Duodenal mucosa (tissue), 2 donors: Measurements from ENCODE around the gene CITED1.

Experiments used
- H3K27ac ChIP-seq: one replicate; pipeline ENCODE4 v1.7.0; 2013; ENCODE audit warnings: low read depth, low read length
- H3K27me3 ChIP-seq, 2 donors: one replicate each; pipeline ENCODE4 v1.7.0; 2013; ENCODE audit warnings: low read length in 2 of 2, control low read depth in 1 of 2; ENCODE audit not compliant: insufficient read depth in 2 of 2, control insufficient read depth in 1 of 2
- H3K36me3 ChIP-seq, 2 donors: one replicate each; pipeline ENCODE4 v1.7.0; 2013; ENCODE audit warnings: low read length in 2 of 2, control low read depth in 1 of 2; ENCODE audit not compliant: insufficient read depth in 2 of 2, control insufficient read depth in 1 of 2
- H3K4me1 ChIP-seq, 2 donors: one replicate each; pipeline ENCODE4 v1.7.0; 2013; ENCODE audit warnings: low read length in 2 of 2, control low read depth in 1 of 2; ENCODE audit not compliant: insufficient read depth in 2 of 2, control insufficient read depth in 1 of 2
- H3K4me3 ChIP-seq, 2 donors: one replicate each; pipeline ENCODE4 v1.7.0; 2013; ENCODE audit warnings: low read length in 2 of 2, low read depth in 1 of 2
- H3K9ac ChIP-seq, 2 donors: one replicate each; pipeline ENCODE4 v1.7.0; 2013; ENCODE audit warnings: low read length in 2 of 2, low read depth in 1 of 2
- H3K9me3 ChIP-seq, 2 donors: one replicate each; pipeline ENCODE4 v1.7.0; 2013; ENCODE audit warnings: low read length in 2 of 2, control low read depth in 1 of 2; ENCODE audit not compliant: control insufficient read depth in 1 of 2

Gene CITED1

GRCh38 chrX:72308566-72309296 lies 3.0 kb upstream of the CITED1 start:
- Histone ChIP-seq H3K36me3 (no peaks in the 10 kb centered on the region), H3K9ac (no peak overlapping the region), H3K4me1 (peaks cover 13 to 25% of the 10 kb centered on the region in 2 donors), H3K9me3 (no peaks in the 10 kb centered on the region), H3K27me3 (peaks cover 10 to 24% of the 10 kb centered on the region in 2 donors), H3K27ac (no peak overlapping the region), H3K4me3 (peak overlapping the region; percentile 65 to 66)

GRCh38 chrX:72308209-72308565 lies 2.5 kb upstream of the CITED1 start:
- Histone ChIP-seq H3K9ac (no peak overlapping the region), H3K27ac (no peak overlapping the region), H3K4me1 (peaks cover 13 to 25% of the 10 kb centered on the region in 2 donors), H3K9me3 (no peaks in the 10 kb centered on the region), H3K36me3 (no peaks in the 10 kb centered on the region), H3K27me3 (peaks cover 14 to 27% of the 10 kb centered on the region in 2 donors), H3K4me3 (peak overlapping the region; percentile 26 to 65)

- H3K27ac ChIP-seq = no peak overlapping the region
- peak overlapping the region; percentile 50 to 66 for H3K4me3 ChIP-seq
- H3K36me3 ChIP-seq = no peaks in the 10 kb centered on the region
- peaks cover 13 to 25% of the 10 kb centered on the region in 2 donors for H3K4me1 ChIP-seq
- H3K9ac ChIP-seq = no peak overlapping the region
- no peaks in the 10 kb centered on the region for H3K9me3 ChIP-seq
- peaks cover 17 to 32% of the 10 kb centered on the region in 2 donors for H3K27me3 ChIP-seq
Observed at GRCh38 chrX:72307646-72308051, 1.9 kb upstream of the CITED1 start.

DNA sequence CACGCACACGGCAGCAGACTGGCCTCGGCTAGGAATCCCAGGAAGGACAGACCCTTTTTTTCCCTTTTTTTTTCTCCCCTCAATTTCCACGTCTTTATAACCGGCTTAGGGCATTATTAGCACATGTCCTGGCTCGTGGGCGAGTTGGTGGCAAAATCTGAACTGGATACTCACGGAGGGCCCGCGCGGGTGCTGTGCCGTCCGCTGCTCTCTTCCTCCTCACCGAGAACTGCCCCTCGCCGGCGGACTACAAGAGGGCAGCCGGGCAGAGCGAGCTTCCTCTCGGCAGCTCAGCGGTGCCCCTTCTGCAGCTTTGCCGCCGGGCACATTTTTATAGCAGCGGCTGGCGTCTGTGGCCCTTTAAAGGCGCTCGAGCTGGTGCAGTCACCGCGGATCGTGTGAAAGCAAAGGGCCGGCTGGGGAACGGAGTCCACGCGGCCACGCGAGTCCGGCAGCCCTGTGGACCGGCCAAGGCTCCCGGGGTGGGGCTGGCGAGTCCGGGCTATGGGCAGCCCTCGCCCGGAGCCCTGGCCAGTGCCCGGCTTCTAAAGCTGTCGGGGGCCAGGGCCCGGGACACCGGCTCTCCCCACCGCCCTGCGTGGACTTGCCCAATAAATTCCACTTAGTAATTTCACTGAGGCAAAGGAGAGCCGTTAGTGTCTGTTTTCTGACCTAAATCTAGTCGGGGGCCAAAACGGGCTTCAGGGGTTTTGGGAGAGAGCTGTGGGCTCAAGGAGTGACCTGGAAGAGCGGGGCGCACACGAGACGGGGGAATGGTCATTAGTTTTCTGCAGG lies 1.3 kb upstream of the CITED1 start:
- Histone ChIP-seq H3K4me3 (peak overlapping the region; percentile 50 to 66), H3K27ac (no peak overlapping the region), H3K4me1 (peaks cover 13 to 25% of the 10 kb centered on the region in 2 donors), H3K9me3 (no peaks in the 10 kb centered on the region), H3K9ac (no peak overlapping the region), H3K27me3 (peaks cover 17 to 36% of the 10 kb centered on the region in 2 donors), H3K36me3 (no peaks in the 10 kb centered on the region)

DNA sequence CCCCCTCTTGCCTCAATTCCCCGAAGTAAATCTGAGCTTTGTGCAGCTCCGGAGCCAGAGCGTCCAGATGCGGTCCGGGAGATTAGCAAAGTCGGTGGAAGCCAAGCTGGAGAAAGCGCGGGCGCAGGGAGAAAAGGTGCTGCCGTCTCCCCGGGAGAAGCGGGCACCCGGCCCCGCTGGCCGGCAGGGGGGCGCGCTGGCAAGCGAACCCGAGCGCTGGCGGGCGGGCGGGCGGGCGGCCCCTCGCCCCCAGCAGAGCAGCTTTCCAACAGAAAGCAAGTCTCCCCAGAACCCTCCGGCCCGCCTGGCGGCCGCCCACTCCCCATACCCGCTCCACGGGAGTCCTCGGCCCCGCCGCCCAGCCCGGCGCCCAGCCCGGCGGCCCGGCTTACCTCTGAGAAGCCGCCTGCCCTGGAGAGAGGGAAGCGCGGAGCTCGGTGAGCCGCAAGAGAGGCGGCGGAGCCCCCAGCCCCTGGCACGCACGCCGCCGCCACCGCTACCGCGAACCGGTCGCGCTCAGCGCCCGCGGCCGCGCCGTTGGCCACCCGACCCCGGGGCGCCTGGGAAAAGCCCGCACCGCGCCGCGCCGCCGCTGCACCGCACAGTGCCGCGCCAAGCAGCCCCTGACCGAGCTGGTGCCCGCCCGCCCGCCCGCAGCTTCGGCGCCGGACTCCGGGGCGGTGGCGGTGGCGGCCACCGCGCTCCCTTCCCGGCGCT lies 529 bp upstream of the CITED1 start:
- peaks cover 13 to 25% of the 10 kb centered on the region in 2 donors for H3K4me1 ChIP-seq
- peaks cover 17 to 36% of the 10 kb centered on the region in 2 donors for H3K27me3 ChIP-seq
- H3K9me3 ChIP-seq = no peaks in the 10 kb centered on the region
- H3K9ac ChIP-seq = no peak overlapping the region
- H3K4me3 ChIP-seq = peak overlapping the region; percentile 50 to 66
- H3K27ac ChIP-seq = no peak overlapping the region
- H3K36me3 ChIP-seq = no peaks in the 10 kb centered on the region

DNA sequence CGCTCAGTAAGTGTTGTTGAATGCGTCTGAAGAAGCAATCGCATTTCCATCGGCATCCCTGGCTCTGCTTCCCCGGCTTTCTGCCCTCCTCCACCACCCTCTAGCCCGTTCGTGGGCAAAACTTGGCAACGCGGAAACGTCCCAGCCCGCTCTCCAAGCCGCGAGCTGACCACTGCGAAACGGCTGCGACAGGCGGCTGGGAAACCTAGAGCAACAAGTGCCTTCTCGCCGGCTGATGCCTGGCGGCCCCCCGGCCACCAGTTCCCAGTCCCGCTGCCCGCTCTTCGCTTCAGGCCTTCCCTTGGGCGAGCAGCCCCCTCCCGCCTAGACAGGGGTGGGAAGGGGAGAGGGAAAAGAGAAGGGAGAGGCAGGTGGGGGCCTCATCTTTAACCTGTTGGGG lies 837 bp downstream of the CITED1 start:
- Histone ChIP-seq H3K4me3 (peak overlapping the region in 1 of 2 donors; percentile 51), H3K9ac (no peak overlapping the region), H3K9me3 (no peaks in the 10 kb centered on the region), H3K27me3 (peaks cover 17 to 36% of the 10 kb centered on the region in 2 donors), H3K4me1 (peaks cover 13 to 25% of the 10 kb centered on the region in 2 donors), H3K27ac (no peak overlapping the region), H3K36me3 (no peaks in the 10 kb centered on the region)

- no peak overlapping the region for H3K4me3 ChIP-seq
- H3K9ac ChIP-seq = no peak overlapping the region
- H3K36me3 ChIP-seq = no peaks in the 10 kb centered on the region
- H3K27me3 ChIP-seq = peaks cover 12 to 26% of the 10 kb centered on the region in 2 donors
- H3K4me1 ChIP-seq = peaks cover 0 to 8% of the 10 kb centered on the region in 2 donors
- H3K9me3 ChIP-seq = no peaks in the 10 kb centered on the region
- no peak overlapping the region for H3K27ac ChIP-seq
Observed at GRCh38 chrX:72301781-72302180, 3.9 kb downstream of the CITED1 start.

GRCh38 chrX:72299891-72300630 lies 5.7 kb downstream of the CITED1 start:
- Histone ChIP-seq H3K9ac (no peak overlapping the region), H3K27ac (no peak overlapping the region), H3K27me3 (peaks cover 12 to 18% of the 10 kb centered on the region in 2 donors), H3K4me3 (no peak overlapping the region), H3K36me3 (no peaks in the 10 kb centered on the region), H3K9me3 (no peaks in the 10 kb centered on the region), H3K4me1 (no peaks in the 10 kb centered on the region)

DNA sequence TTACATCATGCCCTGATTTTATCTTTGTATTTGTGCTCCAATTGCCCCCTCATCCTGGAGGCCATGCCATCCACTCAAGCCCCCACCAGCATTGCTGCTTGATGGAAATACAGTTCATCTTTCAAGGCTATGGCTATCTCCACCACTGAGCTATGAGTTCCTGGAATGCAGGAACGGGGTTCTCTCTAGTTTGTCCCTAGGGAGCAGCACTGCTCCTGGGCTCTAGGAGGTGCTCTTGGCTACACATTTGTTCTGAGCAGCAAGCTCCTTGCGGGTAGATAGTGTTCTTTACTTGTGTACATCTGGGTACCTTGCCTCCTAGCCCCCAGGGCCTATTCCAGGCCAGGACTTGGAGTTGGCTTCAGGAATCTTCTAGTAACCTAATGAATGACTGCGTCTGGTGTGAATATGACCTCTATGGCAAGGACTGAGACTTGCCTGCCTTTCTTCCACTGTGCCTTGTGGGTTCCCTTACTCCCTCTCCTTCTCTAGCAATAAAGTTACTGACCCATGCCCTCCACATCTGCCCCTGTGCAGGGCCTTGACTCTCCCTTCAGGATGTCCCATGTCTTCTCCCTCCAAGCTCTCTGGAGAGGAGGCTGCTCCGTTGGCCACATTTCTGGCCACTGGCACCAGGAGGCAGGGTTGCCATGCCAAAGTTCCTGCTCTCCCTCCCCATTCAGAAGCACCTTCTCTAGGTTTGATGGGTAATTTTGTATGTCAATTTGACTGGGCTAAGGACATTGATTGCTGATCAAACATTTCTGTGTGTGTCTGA lies 7.6 kb downstream of the CITED1 start:
- no peaks in the 10 kb centered on the region for H3K9me3 ChIP-seq
- H3K36me3 ChIP-seq = no peaks in the 10 kb centered on the region
- H3K4me3 ChIP-seq = no peak overlapping the region
- H3K9ac ChIP-seq = no peak overlapping the region
- no peaks in the 10 kb centered on the region for H3K4me1 ChIP-seq
- H3K27ac ChIP-seq = no peak overlapping the region
- H3K27me3 ChIP-seq = peaks cover 3 to 9% of the 10 kb centered on the region in 2 donors
